OCI-LY7 (cell line): Measurements from ENCODE around the gene KLHL17.

Experiments
- CTCF ChIP-seq: fragments of 200-600 bp; sonication (generic); conservative IDR thresholded peaks from 2 replicates; pipeline ENCODE4 v1.5.1; 2014; ENCODE audit warnings: mild to moderate bottlenecking, antibody characterized with exemption, low read length, moderate library complexity, mixed read lengths
- EZH2phosphoT487 ChIP-seq: fragments of 200-600 bp; sonication (generic); IDR thresholded peaks from 2 replicates; pipeline ENCODE4 v1.6.1; 2018; ENCODE audit warnings: low read depth, borderline replicate concordance, mild to moderate bottlenecking, mixed run types, antibody characterized with exemption, low read length, moderate library complexity, mixed read lengths

- TF ChIP-seq CTCF: no peak
- TF ChIP-seq EZH2phosphoT487: no peak
Measured at GRCh38 chr1:1006305-1007159, 46.1 kb downstream of the KLHL17 start.
